Left lobe of liver (tissue), 2 donors: Measurements from ENCODE around the gene SLC34A1. TPM values are rescaled to one million over a fixed set of nuclear protein-coding genes. Genes with fewer than 3 reads are reported as not detected.
"Not testable (repeated sequence)": the region's sequence is repeated elsewhere in the genome, so short reads cannot be mapped to it uniquely, and the experiment has no call there.

Source experiments
- ATAC-seq: fragments of 200-7000 bp; cut with Tn5 transposase; one replicate; pipeline ENCODE4 v1.9.1; 2020; ENCODE audit warnings: mild to moderate bottlenecking, moderate library complexity
- DNase-seq: peaks from one replicate; pipeline ENCODE4 v3.0.0-alpha.2; 2020; ENCODE audit warnings: low spot score
- total RNA-seq: library from RNA; stranded (reverse); gene quantifications from one replicate; pipeline ENCODE4 v1.2.1, GENCODE V29; 2021
- donor health status: DM: no; HTN: no; CAD: no; lungs with moderate emphysema.
- donor health status: DM: no; HTN: yes; CAD: no.

The SLC34A1 gene, protein sequence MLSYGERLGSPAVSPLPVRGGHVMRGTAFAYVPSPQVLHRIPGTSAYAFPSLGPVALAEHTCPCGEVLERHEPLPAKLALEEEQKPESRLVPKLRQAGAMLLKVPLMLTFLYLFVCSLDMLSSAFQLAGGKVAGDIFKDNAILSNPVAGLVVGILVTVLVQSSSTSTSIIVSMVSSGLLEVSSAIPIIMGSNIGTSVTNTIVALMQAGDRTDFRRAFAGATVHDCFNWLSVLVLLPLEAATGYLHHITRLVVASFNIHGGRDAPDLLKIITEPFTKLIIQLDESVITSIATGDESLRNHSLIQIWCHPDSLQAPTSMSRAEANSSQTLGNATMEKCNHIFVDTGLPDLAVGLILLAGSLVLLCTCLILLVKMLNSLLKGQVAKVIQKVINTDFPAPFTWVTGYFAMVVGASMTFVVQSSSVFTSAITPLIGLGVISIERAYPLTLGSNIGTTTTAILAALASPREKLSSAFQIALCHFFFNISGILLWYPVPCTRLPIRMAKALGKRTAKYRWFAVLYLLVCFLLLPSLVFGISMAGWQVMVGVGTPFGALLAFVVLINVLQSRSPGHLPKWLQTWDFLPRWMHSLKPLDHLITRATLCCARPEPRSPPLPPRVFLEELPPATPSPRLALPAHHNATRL
- total RNA-seq, result 3.0 TPM

DNA sequence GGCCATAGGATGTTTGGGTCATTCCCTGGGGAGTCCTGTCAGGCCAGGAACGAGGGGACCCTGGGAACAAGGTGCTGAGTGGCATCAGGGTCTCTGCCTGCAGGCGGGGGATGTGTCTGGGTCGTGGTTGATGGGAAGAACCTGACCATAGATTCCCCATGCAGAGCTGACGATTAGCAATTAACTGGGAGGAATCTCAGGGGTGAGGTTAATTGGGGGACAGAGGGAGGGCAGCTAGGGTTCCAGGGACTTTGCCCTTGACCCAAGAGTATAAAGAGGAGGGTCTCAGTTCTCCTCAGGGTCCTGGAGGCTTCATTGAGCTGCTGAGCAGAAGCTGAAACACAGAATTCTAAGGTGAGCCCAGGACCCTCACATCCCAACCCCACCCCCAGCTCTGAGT, at the start of gene SLC34A1:
TSS of gene SLC34A1 (plus strand) at position 301 of the 400 bp plus-strand sequence. CDS start 1,308 bp downstream, outside the sequence.
- no peak for ATAC-seq
- no peak for DNase-seq

GRCh38 chr5:177334781-177335700, 49.2 kb upstream of the SLC34A1 start:
- ATAC-seq, result peak; percentile 63
- no peak for DNase-seq

DNA sequence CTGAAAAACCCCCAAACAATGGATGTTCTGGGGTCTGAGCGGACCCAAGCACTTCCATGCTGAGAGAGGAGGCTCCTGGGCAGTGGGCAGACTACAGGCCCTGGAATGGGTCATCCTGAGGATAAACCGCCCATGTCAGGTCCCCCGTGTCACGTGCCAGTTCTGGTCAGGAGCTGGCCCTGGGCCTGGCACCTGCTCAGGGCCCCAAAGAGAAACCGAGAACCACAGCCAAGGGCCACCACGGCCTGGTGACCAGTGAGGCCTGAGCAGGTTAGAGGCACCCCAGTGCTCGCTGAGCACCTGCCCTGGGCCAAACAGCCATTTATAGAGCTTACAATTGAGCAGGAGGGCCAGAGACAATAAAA, 48.6 kb upstream of the SLC34A1 start:
- ATAC-seq, result peak; percentile 65
- no peak for DNase-seq

- ATAC-seq (peak; percentile 44), DNase-seq (no peak)
Measured at GRCh38 chr5:177336112-177336511, 48.1 kb upstream of the SLC34A1 start.

- DNase-seq (no peak), ATAC-seq (no peak)
Measured at GRCh38 chr5:177336603-177337494, 47.4 kb upstream of the SLC34A1 start.

DNA sequence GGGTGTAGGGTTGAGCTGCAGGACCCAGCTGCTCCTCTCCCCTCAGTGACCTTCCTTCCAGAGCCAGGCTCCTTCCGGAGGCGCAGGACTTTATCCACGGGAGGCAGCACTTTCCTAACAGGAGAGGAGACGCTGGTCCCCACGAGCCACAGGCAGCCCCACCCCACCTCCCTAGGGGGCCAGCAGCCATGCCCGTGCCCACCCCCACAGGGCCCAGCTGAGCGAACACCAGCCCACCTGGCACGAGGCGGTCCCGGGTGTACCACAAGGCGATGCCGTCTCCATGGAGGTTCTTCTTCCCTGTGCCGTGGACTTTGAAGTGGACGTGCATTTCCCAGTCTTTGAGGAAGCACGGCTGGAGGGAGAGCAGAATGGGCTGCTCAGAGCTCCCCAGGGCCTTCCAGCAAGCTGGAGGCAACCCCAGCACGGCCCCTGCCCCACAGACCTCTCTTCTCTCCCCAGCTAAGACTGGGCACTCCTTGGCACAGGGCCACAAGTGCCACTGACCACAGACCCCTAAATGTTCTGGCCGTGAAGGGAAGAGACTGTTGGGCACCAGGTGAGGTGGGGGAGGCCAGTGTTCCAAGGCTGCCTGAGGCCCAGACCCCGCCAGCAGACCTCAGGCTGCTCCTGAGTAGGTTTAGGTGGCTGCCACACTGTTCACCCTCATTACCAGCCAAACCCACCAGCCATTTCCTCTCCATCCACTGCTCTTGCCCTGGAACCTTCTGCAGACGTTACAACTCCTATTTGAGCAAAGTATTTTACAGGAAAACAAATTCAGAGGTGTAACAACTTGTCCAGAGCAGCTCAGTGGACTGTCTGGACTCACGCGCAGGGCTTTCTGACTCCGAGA, 45.8 kb upstream of the SLC34A1 start:
- ATAC-seq (no peak), DNase-seq (no peak)

DNA sequence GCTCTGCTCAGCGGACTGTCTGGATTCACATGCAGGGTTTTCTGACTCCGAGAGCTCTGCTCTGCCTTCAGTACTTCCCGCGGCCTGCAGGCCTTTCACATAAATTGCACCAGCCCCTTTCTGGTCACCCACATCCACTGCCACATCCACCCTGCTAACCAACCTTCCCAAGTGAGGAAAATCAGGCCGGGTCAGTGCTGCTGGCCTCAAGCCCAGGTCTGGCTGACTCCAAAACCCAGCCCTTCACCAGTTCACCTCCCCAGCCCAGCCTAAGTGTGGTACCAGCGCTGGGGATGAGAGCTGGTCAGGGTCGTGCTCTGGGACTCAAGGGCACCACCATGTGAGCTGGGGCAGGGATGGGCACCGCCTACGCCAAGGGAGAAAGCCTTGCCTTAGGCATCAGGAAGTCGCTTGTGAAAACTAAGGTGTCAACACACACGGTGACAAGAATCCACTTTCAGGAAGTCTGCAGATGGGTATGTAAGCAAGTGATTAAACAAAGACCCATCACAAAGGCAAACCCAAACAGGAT, 45.1 kb upstream of the SLC34A1 start:
- peak; percentile 38 for ATAC-seq
- DNase-seq, result no peak

DNA sequence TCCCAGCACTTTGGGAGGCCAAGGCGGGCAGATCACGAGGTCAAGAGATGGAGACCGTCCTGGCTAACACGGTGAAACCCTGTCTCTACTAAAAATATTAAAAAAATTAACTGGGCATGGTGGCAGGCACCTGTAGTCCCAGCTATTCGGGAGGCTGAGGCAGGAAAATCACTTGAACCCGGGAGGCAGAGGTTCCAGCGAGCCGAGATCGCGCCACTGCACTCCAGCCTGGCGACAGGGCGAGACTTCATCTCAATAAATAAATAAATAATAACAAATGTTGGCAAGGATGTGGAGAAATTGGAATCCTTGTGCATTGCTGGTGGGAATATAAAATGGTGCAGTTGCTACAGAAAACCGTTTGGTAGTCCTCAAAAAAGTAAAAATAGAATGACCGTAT, 41.2 kb upstream of the SLC34A1 start:
- not testable (repeated sequence) for ATAC-seq, DNase-seq

GRCh38 chr5:177343777-177344176, 40.5 kb upstream of the SLC34A1 start:
- ATAC-seq (no peak), DNase-seq (no peak)

DNA sequence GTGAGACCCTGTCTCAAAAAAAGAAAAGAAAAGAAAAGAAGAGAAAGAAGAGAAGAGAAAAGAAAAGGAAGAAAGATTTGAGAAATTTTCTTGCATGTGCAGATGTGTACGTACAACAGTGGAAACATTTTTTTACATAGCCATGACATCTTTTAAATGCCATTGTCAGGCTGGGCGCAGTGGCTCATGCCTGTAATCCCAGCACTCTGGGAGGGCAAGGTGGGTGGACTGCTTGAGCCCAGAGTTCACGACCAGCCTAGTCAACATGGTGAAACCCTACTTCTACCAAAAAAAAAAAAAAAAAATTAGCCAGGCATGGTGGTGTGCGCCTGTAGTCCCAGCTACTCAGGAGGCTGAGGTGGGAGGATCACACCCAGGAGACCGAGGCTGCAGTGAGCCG, 39.3 kb upstream of the SLC34A1 start:
- ATAC-seq (no peak), DNase-seq (no peak)

DNA sequence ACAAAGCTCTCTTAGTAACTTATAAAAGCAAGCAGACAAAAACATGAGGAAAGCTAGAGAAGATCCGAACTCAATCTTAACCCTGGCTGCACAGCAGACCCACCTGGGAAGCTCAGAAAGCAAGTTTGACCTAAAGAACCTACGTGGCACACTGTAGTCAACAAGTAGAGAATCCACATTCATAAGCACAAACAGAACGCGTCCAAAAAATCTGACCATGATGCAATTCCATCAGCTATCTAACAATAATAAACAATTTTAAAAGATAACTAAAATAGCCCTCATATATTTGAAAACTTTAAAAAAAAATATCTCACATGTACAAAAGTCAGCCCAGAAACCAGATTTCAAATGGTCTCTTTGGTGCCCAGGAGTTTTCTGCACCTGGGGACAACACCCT, 37.4 kb upstream of the SLC34A1 start:
- DNase-seq (no peak), ATAC-seq (no peak)

GRCh38 chr5:177347699-177348098, 36.5 kb upstream of the SLC34A1 start:
- ATAC-seq, result no peak
- DNase-seq, result no peak

DNA sequence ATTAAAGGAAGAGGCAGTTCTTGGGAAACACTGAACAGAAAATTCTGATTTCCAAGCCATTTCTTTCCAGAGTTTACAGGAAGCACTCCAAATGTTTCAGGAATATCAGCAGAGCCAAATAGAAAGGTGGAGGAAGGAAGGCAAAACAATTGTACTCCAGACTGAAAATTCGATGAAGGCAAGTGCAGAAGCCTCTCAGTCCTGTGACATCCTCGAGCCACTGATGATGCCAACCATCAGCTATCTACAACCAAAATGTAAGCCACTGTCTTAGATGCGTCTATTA, 34.9 kb upstream of the SLC34A1 start:
- ATAC-seq, result no peak
- no peak for DNase-seq

- no peak for ATAC-seq
- no peak for DNase-seq
Measured at GRCh38 chr5:177349762-177350161, 34.5 kb upstream of the SLC34A1 start.

- ATAC-seq (no peak), DNase-seq (no peak)
Measured at GRCh38 chr5:177350776-177351391, 33.4 kb upstream of the SLC34A1 start.

- peak; percentile 91 for ATAC-seq
- peak; percentile 96 for DNase-seq
Measured at GRCh38 chr5:177351392-177352329, 32.6 kb upstream of the SLC34A1 start, which contains the start of gene LMAN2. Gene LMAN2 (minus strand): TSS chr5:177351668. CDS start chr5:177351647, 21 bp downstream.

DNA sequence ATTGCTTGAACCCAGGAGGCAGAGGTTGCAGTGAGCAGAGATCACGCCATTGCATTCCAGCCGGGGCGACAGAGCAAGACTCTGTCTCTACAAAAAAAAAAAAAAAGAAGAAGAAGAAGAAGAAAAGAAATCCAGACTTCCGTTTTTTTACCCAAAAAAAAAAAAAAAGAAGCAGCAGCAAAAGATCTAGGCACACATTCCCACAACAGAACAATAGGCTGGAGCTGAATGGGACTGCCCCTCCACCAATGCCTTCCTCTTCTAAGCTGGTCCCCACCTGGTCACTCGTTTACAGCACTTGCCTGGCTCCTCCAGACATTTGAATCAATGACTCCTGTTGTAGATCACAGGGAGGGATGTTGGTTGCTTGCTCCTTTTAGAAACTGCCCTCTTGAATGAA, 31.1 kb upstream of the SLC34A1 start:
- no peak for DNase-seq
- no peak for ATAC-seq

GRCh38 chr5:177354256-177354655, 30.0 kb upstream of the SLC34A1 start:
- peak; percentile 29 for ATAC-seq
- DNase-seq, result no peak
